Endodermal cell (in vitro differentiated cells): Measurements from ENCODE around the gene RHPN2. TPM values are rescaled to one million over a fixed set of nuclear protein-coding genes. Genes with fewer than 3 reads are reported as not detected.

Source experiments
- DNase-seq: peaks from one replicate; pipeline ENCODE4 v3.0.0-alpha.2; 2017
- H3K27ac ChIP-seq: 2 replicates; pipeline ENCODE4 v1.5.1; 2013; ENCODE audit warnings: mild to moderate bottlenecking, low read depth, low read length, moderate library complexity
- H3K27me3 ChIP-seq: 2 replicates; pipeline ENCODE4 v1.6.1; 2013; ENCODE audit warnings: mild to moderate bottlenecking, low read length, moderate library complexity; ENCODE audit not compliant: insufficient read depth, control insufficient read depth, poor library complexity, severe bottlenecking
- H3K36me3 ChIP-seq: 2 replicates; pipeline ENCODE4 v1.7.0; 2013; ENCODE audit warnings: mild to moderate bottlenecking, low read length, moderate library complexity; ENCODE audit not compliant: control insufficient read depth, insufficient read depth
- H3K4me1 ChIP-seq: one replicate; pipeline ENCODE4 v1.7.0; 2013; ENCODE audit warnings: low read length; ENCODE audit not compliant: control insufficient read depth, insufficient read depth
- H3K4me3 ChIP-seq: 2 replicates; pipeline ENCODE4 v1.5.1; 2013; ENCODE audit warnings: mild to moderate bottlenecking, low read length, moderate library complexity
- H3K9ac ChIP-seq: 2 replicates; pipeline ENCODE4 v1.6.1; 2013; ENCODE audit warnings: mild to moderate bottlenecking, low read length, moderate library complexity; ENCODE audit not compliant: poor library complexity, severe bottlenecking; ENCODE audit errors: extremely low read depth
- H3K9me3 ChIP-seq: 2 replicates; pipeline ENCODE4 v1.6.1; 2013; ENCODE audit warnings: mild to moderate bottlenecking, low read length, moderate library complexity; ENCODE audit not compliant: control insufficient read depth
- H3K27ac Mint-ChIP-seq: 2 replicates; pipeline ENCODE4 v1.8.0; 2020; ENCODE audit warnings: mixed read lengths
- H3K27me3 Mint-ChIP-seq: 2 replicates; pipeline ENCODE4 v1.8.0; 2021; ENCODE audit warnings: mild to moderate bottlenecking, mixed read lengths; ENCODE audit not compliant: insufficient read depth
- H3K36me3 Mint-ChIP-seq: 2 replicates; pipeline ENCODE4 v1.8.0; 2020; ENCODE audit warnings: low read depth, mixed read lengths
- H3K4me1 Mint-ChIP-seq: 2 replicates; pipeline ENCODE4 v1.8.0; 2020; ENCODE audit warnings: mixed read lengths
- H3K4me3 Mint-ChIP-seq: 2 replicates; pipeline ENCODE4 v1.8.0; 2020; ENCODE audit warnings: mild to moderate bottlenecking, moderate library complexity, mixed read lengths
- H3K9me3 Mint-ChIP-seq: 2 replicates; pipeline ENCODE4 v1.8.0; 2020; ENCODE audit warnings: mild to moderate bottlenecking, mixed read lengths
- WGBS, 2 experiments: methylation state at CpG; one replicate each; pipeline versions ENCODE4 v1.1.5 to v1.1.7; 2013; ENCODE audit warnings: missing lambda C conversion rate in 2 of 2, mixed read lengths in 1 of 2; ENCODE audit not compliant: insufficient coverage in 1 of 2, insufficient read length in 1 of 2; 5-methylcytosine and 5-hydroxymethylcytosine counted together
- total RNA-seq, 2 donors: library from RNA; stranded (reverse); fragmentation: NEBNext Ultra II Directional in 1 of 2; extraction: Animal tissue kit (Norgen Biotek cat#: 25700) in 1 of 2; gene quantifications; 2 replicates in 1 of 2; 3 replicates in 1 of 2; pipeline ENCODE4 v1.2.1, GENCODE V29; 2021
- TF ChIP-seq, protein P1 (sequence below): fragments of 200-600 bp; sonication (generic); conservative IDR thresholded peaks from 2 replicates; pipeline ENCODE4 v1.5.0; 2021; ENCODE audit warnings: antibody characterized with exemption, mild to moderate bottlenecking

The RHPN2 gene
- total RNA-seq, 2 donors from 2014 or later: 52.0 to 53.2 TPM

- H3K9me3 ChIP-seq: no peaks in the 10 kb centered on the region
- H3K36me3 Mint-ChIP-seq: peaks cover 12% of the 10 kb centered on the region
- peak overlapping the region; percentile 86 for H3K4me3 ChIP-seq
- peaks cover 12% of the 10 kb centered on the region for H3K27me3 Mint-ChIP-seq
- peak overlapping the region; percentile 88 for H3K27ac Mint-ChIP-seq
- peak overlapping the region; percentile 73 for H3K9ac ChIP-seq
- WGBS, 2 experiments: 2 to 6% methylated on average over 26 to 56 of the region's 56 CpGs
- DNase-seq: peak; percentile 71
- H3K4me1 Mint-ChIP-seq: peaks cover 22% of the 10 kb centered on the region
- TF ChIP-seq, protein P1, sequence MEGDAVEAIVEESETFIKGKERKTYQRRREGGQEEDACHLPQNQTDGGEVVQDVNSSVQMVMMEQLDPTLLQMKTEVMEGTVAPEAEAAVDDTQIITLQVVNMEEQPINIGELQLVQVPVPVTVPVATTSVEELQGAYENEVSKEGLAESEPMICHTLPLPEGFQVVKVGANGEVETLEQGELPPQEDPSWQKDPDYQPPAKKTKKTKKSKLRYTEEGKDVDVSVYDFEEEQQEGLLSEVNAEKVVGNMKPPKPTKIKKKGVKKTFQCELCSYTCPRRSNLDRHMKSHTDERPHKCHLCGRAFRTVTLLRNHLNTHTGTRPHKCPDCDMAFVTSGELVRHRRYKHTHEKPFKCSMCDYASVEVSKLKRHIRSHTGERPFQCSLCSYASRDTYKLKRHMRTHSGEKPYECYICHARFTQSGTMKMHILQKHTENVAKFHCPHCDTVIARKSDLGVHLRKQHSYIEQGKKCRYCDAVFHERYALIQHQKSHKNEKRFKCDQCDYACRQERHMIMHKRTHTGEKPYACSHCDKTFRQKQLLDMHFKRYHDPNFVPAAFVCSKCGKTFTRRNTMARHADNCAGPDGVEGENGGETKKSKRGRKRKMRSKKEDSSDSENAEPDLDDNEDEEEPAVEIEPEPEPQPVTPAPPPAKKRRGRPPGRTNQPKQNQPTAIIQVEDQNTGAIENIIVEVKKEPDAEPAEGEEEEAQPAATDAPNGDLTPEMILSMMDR: peak; percentile 51
- no peaks in the 10 kb centered on the region for H3K4me1 ChIP-seq
- no peaks in the 10 kb centered on the region for H3K9me3 Mint-ChIP-seq
- H3K4me3 Mint-ChIP-seq: peak overlapping the region; percentile 92
- no peak overlapping the region for H3K27ac ChIP-seq
- H3K27me3 ChIP-seq: no peaks in the 10 kb centered on the region
- peaks cover 4% of the 10 kb centered on the region for H3K36me3 ChIP-seq
Measured at GRCh38 chr19:33063753-33064457, 783 bp downstream of the RHPN2 start.

GRCh38 chr19:33063356-33063752, 1.3 kb downstream of the RHPN2 start:
- Mint-ChIP-seq H3K9me3 (no peaks in the 10 kb centered on the region), H3K4me1 (peaks cover 22% of the 10 kb centered on the region), H3K27me3 (peaks cover 12% of the 10 kb centered on the region), H3K27ac (no peak overlapping the region), H3K4me3 (peak overlapping the region; percentile 92), H3K36me3 (peaks cover 12% of the 10 kb centered on the region)
- Histone ChIP-seq H3K9ac (peak overlapping the region; percentile 47), H3K36me3 (peaks cover 4% of the 10 kb centered on the region), H3K4me3 (peak overlapping the region; percentile 86), H3K4me1 (no peaks in the 10 kb centered on the region), H3K27me3 (no peaks in the 10 kb centered on the region), H3K27ac (no peak overlapping the region), H3K9me3 (no peaks in the 10 kb centered on the region)
- no peak for DNase-seq
- 32 to 50% methylated on average over 1 to 7 of the region's 7 CpGs for WGBS, 2 experiments
- TF ChIP-seq, protein P1: no peak

- no peak for DNase-seq
- no peak overlapping the region for H3K27ac ChIP-seq
- H3K36me3 ChIP-seq: peaks cover 4% of the 10 kb centered on the region
- TF ChIP-seq, protein P1: no peak
- peak overlapping the region; percentile 92 for H3K4me3 Mint-ChIP-seq
- H3K9me3 Mint-ChIP-seq: no peaks in the 10 kb centered on the region
- no peaks in the 10 kb centered on the region for H3K27me3 ChIP-seq
- H3K27ac Mint-ChIP-seq: no peak overlapping the region
- 57 to 77% methylated on average over 4 to 5 of the region's 5 CpGs for WGBS, 2 experiments
- H3K4me1 ChIP-seq: no peaks in the 10 kb centered on the region
- H3K9me3 ChIP-seq: no peaks in the 10 kb centered on the region
- peaks cover 14% of the 10 kb centered on the region for H3K36me3 Mint-ChIP-seq
- H3K27me3 Mint-ChIP-seq: peaks cover 12% of the 10 kb centered on the region
- H3K4me3 ChIP-seq: peak overlapping the region; percentile 86
- H3K9ac ChIP-seq: peak overlapping the region; percentile 47
- H3K4me1 Mint-ChIP-seq: peaks cover 22% of the 10 kb centered on the region
Measured at GRCh38 chr19:33062902-33063301, 1.8 kb downstream of the RHPN2 start.
